Measurements from ENCODE around the gene AFF3.

The AFF3 gene

GRCh38 chr2:99793022-99793421, 349.4 kb downstream of the AFF3 start:
- Histone ChIP-seq H3K9ac (ENCODE audit: low read length) (no peak overlapping the region), H3K4me2 (ENCODE audit: low read length) (no peak overlapping the region), H3K36me3 (replicated peaks; ENCODE audit: low read depth, low read length) (no peaks in the 10 kb centered on the region), H2AFZ (ENCODE audit: low read depth, low read length) (no peak overlapping the region), H4K20me1 (ENCODE audit: insufficient read depth, low read length) (no peaks in the 10 kb centered on the region), H3K4me1 (ENCODE audit: low read length) (no peaks in the 10 kb centered on the region), H3K27me3 (ENCODE audit: low read depth, low read length) (no peaks in the 10 kb centered on the region), H3K27ac (ENCODE audit: low read length) (no peak overlapping the region), H3K79me2 (ENCODE audit: low read length) (no peaks in the 10 kb centered on the region), H3K4me3 (ENCODE audit: low read length) (no peak overlapping the region), H3K9me3 (ENCODE audit: insufficient read depth, low read length) (no peaks in the 10 kb centered on the region)
- no peak for TF ChIP-seq EZH2phosphoT487 (IDR thresholded peaks at IDR 0.05; ENCODE audit: low read depth)
- no peak for TF ChIP-seq CTCF (IDR thresholded peaks at IDR 0.05; ENCODE audit: low read depth, low read length)

- Histone ChIP-seq H3K4me1 (ENCODE audit: low read length) (no peaks in the 10 kb centered on the region), H3K9ac (ENCODE audit: low read length) (no peak overlapping the region), H3K9me3 (ENCODE audit: insufficient read depth, low read length) (no peaks in the 10 kb centered on the region), H3K4me3 (ENCODE audit: low read length) (no peak overlapping the region), H3K36me3 (replicated peaks; ENCODE audit: low read depth, low read length) (no peaks in the 10 kb centered on the region), H2AFZ (ENCODE audit: low read depth, low read length) (no peak overlapping the region), H3K79me2 (ENCODE audit: low read length) (no peaks in the 10 kb centered on the region), H3K27me3 (ENCODE audit: low read depth, low read length) (no peaks in the 10 kb centered on the region), H3K4me2 (ENCODE audit: low read length) (no peak overlapping the region), H4K20me1 (ENCODE audit: insufficient read depth, low read length) (peaks cover 1% of the 10 kb centered on the region; the same call in 1 of the 2 replicates), H3K27ac (ENCODE audit: low read length) (no peak overlapping the region)
- TF ChIP-seq EZH2phosphoT487 (IDR thresholded peaks at IDR 0.05; ENCODE audit: low read depth): no peak
- TF ChIP-seq CTCF (IDR thresholded peaks at IDR 0.05; ENCODE audit: low read depth, low read length): no peak
Observed at GRCh38 chr2:99789849-99790248, 352.5 kb downstream of the AFF3 start.

GRCh38 chr2:99787769-99788382, 354.5 kb downstream of the AFF3 start:
- no peak overlapping the region for H3K4me2 ChIP-seq (ENCODE audit: low read length)
- no peaks in the 10 kb centered on the region for H3K79me2 ChIP-seq (ENCODE audit: low read length)
- H3K9ac ChIP-seq (ENCODE audit: low read length): no peak overlapping the region
- H3K4me3 ChIP-seq (ENCODE audit: low read length): no peak overlapping the region
- TF ChIP-seq EZH2phosphoT487 (IDR thresholded peaks at IDR 0.05; ENCODE audit: low read depth): no peak
- no peak for TF ChIP-seq CTCF (IDR thresholded peaks at IDR 0.05; ENCODE audit: low read depth, low read length)
- no peaks in the 10 kb centered on the region for H3K36me3 ChIP-seq (replicated peaks; ENCODE audit: low read depth, low read length)
- no peak overlapping the region for H2AFZ ChIP-seq (ENCODE audit: low read depth, low read length)
- H3K27me3 ChIP-seq (ENCODE audit: low read depth, low read length): no peaks in the 10 kb centered on the region
- H4K20me1 ChIP-seq (ENCODE audit: insufficient read depth, low read length): peaks cover 2% of the 10 kb centered on the region; the same call in 1 of the 2 replicates
- no peak overlapping the region for H3K27ac ChIP-seq (ENCODE audit: low read length)
- no peaks in the 10 kb centered on the region for H3K4me1 ChIP-seq (ENCODE audit: low read length)
- no peaks in the 10 kb centered on the region for H3K9me3 ChIP-seq (ENCODE audit: insufficient read depth, low read length)

- H2AFZ ChIP-seq (ENCODE audit: low read depth, low read length): no peak overlapping the region
- no peak overlapping the region for H3K4me2 ChIP-seq (ENCODE audit: low read length)
- H3K27ac ChIP-seq (ENCODE audit: low read length): no peak overlapping the region
Observed at GRCh38 chr2:99786636-99787390, 355.6 kb downstream of the AFF3 start.

More at GRCh38 chr2:99786636-99787390, 355.6 kb downstream of the AFF3 start:
- TF ChIP-seq CTCF (IDR thresholded peaks at IDR 0.05; ENCODE audit: low read depth, low read length) (no peak), EZH2phosphoT487 (IDR thresholded peaks at IDR 0.05; ENCODE audit: low read depth) (no peak)
- Histone ChIP-seq H3K4me3 (ENCODE audit: low read length) (no peak overlapping the region), H3K27me3 (ENCODE audit: low read depth, low read length) (no peaks in the 10 kb centered on the region), H3K36me3 (replicated peaks; ENCODE audit: low read depth, low read length) (no peaks in the 10 kb centered on the region), H3K9ac (ENCODE audit: low read length) (no peak overlapping the region), H4K20me1 (ENCODE audit: insufficient read depth, low read length) (peaks cover 2% of the 10 kb centered on the region; the same call in 1 of the 2 replicates), H3K4me1 (ENCODE audit: low read length) (no peaks in the 10 kb centered on the region), H3K9me3 (ENCODE audit: insufficient read depth, low read length) (no peaks in the 10 kb centered on the region), H3K79me2 (ENCODE audit: low read length) (no peaks in the 10 kb centered on the region)
